Stimulated activated CD4-positive, alpha-beta T cell treated with anti-CD3 and anti-CD28 coated beads, Interleukin-1b, Interleukin-23, amount 100 ng/mL, for 48 hours (primary cell): ENCODE measurements around the gene VMP1.
A peak's percentile ranks its signal among the peaks of the same experiment; 100 is the strongest.
"Not testable (repeated sequence)": the region's sequence is repeated elsewhere in the genome, so short reads cannot be mapped to it uniquely, and the experiment has no call there.

ENCODE experiments used
- DNase-seq: peaks from one replicate; pipeline ENCODE4 v3.0.0-alpha.2; 2020

VMP1 gene

DNA sequence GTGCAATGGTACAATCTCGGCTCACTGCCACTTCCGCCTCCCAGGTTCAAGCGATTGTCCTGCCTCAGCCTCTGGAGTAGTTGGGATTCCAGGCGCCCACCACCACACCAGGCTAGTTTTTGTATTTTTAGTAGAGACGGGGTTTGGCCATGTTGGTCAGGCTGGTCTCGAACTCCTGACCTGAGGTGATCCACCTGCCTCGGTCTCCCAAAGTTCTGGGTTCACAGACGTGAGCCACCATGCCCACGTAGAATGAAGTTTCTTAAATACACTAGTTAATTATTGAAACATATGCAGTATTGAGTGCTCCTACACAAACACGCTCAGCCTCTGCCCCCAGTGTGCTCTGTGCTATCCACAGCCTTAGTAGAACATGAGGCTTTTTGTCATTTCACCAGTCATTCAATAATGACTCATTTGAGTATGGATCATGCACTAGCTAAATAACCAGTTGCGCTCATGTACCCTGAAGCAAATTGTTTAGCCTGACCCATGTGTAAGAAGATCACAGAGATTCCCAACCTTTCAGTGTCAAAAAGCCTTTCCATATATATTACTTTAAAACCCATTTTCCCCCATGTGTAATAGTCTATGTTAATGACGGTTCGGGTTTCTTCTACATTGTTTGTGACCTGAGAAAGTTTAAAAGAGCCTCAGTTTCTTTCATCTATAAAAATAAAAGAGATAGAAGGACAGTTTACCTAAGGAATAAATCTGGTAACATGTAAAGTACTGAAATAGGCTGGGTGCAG is 135.6 kb downstream of the VMP1 start:
- DNase-seq: peak; percentile 82

DNA sequence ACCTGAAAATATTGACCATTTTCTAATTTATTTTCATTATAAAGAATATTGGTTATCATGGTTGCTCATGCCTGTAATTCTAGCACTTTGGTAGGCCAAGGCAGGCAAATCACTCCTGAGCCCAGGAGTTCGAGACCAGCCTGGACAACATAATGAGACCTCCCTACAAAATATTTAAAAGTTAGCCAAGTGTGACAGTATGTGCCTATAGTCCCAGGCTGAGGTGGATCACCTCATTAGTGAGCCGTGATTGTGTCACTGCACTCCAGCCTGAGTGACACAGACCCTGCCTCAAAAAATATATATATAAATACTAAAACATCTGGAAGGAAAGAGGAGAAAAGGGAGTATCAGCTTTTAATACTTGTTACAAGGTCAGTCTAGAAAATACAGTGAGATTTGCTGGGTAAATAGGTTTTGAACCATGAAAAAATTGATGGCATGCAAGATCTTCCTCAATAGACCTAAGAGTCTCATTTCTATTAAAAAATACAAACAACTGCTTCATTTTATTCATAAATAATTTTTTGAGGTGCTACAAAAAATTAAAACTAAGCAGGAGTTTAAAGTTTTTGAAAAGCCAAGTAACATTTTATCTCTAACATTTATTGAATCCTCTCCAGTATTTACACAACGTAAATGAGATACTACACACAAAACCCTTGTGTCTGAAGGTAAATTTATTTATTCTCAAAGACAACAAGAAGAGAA is 137.6 kb downstream of the VMP1 start:
- DNase-seq: no peak

DNA sequence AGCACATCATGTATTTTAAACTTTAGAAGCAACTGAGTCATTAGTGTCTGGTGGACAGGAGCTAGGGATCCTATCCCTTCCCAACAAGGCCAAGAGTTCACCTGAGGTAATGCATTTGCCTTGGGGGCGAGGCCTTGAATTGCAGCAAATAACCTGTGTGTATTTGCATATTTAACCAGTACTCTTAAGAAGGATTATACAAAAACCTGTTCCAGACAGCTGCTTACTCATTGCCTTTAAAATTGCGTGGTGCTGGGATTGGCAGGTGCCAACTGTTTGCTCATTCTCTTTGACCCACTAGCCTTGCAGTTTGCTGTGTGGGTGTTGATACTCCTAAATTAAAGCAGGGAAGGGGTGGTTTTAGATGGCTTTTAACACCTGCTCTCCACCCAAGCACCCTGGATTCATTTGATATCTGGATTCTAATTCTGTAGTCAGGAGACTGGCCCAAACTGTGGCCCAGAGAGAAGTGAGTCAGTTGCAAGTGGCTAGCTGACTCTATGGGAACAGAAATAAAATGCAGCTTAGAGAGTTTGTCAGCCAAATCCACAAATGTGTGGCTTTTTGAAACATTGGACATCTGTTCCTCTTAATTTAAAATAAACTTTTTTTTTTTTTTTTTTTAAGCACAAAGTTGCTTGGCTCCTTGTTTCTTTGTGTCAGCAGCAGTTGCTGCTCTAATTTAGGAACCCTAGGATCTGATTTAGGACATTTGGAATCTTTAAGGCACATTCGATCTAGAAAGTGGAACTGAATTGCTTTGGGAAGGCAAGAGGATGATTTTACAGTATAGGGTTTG is 138.3 kb downstream of the VMP1 start:
- peak; percentile 59 for DNase-seq

DNA sequence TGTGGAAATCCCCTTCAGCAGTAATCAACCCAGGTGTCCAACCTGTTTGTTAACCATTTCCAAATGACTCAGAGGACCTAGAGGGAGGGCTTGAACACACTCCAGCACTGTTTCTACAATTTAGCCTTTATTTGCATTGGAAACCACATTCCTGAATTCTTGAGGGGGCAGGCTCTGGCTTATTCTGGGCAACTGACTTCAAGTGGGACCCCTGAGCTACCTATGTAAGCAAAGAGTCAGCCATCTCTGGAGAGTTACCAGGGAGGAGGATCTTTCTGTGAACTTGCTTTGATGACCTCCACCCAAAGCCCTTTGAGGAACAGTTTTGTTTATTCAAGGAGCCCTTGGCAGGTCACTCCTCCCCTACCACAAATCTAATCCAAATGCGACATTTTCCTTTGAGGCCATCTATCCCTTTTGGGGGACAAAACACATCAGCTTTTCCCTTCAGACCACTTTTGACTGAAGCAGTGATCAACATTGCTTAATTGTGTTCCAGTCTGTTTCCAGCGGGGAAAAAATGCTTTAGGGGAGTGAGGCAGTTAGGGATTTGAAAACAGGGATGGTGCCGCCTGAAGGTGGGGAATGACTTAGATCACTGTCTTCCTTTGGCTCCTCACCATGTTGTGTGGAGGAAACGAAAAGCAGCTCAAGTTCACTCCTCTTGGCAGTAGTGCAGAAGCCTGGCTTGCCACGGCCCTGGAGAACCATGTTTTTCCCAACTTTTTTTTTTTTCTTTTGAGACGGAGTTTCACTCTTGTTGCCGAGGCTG is 139.1 kb downstream of the VMP1 start:
- DNase-seq: no peak

DNA sequence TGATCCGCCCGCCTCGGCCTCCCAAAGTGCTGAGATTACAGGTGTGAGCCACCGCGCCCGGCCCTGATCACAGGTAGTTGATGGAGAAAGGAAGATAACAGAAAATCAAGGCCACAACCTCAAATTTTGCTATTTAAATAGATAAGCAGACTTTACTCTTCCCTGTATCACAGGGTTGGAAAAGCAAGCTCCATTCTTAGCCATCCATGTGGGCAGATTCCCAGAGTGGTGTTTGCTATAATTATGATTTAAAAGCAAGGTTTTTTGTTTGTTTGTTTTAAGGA is 140.9 kb downstream of the VMP1 start:
- DNase-seq: no peak

DNA sequence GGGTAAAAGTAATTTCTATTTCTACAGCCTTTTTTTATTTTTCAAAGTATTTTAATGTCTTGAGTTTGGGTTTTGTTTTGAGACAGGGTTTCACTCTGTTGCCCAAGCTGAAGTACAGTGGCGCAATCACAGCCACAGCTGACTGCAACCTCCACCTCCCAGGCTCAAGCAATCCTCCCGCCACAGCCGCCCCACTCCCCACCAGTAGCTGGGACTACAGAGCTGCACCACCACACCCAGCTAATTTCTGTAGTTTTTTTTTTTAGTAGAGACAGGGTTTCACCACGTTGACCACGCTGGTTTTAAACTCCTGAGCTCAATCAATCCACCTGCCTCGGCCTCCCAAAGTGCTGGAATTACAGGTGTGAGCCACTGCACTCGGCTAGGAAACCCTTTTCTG is 141.3 kb downstream of the VMP1 start:
- peak; percentile 78 for DNase-seq

DNA sequence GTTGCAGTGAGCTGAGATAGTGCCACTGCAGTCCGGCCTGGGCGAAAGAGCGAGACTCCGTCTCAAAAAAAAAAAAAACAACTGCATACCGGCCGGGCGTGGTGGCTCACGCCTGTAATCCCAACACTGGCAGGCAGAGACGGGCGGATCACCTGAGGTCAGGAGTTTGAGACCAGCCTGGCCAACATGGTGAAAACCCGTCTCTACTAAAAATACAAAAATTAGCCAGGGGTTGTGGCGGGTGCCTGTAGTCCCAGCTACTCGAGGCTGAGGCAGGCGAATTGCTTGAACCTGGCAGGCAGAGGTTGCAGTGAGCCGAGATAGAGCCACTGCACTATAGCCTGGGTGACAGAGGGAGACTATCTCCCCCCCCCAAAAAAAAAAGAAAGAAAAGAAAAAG is 142.9 kb downstream of the VMP1 start:
- DNase-seq: not testable (repeated sequence)

DNA sequence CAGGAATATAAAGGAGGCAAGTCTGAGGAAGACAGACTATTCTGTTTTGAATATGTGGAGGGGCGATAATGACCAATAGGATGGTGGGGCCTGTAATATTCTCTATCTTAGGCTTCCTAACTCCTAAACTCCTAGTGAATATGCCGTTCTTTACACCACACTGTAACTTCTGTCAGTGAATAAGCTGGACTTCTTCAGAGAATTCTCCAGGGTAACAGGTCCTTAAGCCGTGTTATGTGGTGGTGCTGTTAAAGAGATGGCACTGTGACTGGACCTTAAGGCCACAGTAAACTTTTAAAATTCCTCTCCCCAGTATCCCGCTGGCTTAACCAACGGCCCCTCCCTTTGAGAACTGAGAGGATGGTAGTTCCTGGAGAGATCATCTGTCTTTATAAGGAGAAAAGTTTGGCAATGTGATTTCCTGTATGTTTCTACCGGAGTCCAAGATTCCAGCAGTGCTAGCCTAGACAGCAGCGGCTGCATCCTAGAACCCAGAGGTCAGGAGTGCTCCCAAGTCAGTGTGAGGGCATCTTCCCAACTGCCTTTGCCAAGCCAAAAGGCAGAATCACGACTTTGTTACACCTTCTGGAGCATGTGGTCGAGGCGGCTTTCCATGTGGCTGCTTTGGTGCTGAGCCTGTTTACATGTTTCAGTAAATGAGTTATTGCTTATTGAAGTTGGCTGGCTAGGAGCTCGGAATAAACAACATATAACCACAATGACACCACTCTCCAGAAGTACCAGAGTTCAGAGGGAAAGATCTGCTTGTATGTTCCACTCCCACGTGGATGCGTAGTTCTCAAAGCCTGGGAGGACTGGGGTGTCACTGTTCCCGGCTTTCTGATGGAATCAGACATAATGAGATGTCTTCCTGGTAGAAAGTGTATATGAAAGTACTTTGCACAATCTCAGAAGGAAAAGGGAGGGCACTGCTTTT is 144.3 kb downstream of the VMP1 start:
- DNase-seq: no peak

DNA sequence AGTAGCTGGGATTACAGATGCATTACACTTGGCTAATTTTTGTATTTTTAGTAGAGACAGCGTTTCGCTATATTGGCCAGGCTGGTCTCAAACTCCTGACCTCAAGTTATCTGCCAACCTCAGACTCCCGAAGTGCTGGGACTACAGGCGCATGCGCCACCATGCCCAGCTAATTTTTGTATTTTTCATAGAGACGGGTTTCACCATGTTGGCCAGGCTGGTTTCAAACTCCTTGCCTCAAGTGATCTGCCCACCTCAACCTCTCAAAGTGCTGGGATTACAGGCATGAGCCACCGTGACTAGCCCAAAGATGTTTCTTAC is 145.4 kb downstream of the VMP1 start:
- DNase-seq: not testable (repeated sequence)

DNA sequence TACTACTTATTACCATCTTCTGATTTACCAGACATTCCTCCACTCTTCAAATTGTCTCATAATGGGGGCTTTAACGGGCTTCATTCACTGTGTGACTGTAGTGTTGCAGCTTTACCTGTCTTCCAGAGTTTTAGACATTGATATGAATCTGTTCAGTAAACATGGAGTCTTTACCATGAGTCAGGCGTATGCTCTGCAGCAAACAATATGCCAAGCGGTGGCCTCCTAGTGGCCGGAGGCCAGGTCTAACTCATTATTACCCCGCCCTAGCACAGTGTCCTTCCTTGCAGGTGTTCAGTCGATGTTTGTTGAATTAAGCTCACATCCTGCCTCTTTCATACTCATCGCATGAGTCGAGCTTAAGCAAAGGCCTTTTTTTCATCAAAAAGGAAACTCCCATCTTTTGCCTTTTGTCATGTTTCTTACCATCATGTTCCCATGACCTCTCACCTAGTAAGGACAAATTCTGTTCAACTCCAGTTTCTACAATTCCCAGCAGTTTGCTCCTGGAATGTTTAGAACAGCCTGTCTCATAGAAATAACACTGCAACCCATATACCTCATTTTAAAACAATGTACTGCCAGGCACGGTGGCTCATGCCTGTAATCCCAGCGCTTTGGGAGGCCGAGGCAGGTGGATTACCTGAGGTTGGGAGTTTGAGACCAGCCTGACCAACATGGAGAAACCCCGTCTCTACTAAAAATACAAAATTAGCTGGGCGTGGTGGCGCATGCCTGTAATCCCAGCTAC is 145.9 kb downstream of the VMP1 start:
- peak; percentile 75 for DNase-seq

DNA sequence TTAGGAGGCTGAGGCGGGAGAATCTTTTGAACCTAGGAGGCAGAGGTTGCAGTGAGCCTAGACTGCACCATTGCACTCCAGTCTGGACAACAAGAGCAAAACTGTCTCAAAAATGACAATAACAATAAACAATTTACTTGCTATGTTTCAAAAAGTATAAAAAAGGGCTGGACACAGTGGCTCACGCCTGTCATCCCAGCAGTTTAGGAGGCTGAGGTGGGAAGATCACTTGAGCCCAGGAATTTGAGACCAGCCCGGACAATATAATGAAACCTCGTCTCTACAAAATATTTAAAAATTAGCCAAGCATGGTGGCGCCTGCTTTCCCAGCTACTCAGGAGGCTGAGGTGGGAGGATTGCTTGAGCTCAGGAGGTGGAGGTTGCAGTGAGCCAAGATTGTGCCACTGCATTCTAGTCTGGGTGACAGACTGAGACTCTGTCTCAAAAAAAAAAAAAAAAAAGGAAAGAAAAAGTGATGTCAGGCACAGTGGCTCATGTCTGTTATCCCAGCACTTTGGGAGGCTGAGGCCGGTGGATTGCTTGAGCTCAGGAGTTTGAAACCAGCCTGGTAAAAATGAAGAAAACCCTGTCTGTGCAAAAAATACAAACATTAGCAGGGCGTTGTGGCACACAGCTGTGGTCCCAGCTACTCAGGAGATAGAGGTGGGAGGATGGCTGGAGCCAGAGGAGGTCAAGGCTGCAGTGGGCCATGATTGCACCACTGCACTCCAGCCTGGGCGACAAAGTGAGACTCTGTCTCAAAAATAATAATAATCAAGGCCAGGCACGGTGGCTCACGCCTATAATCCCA is 146.7 kb downstream of the VMP1 start:
- DNase-seq: not testable (repeated sequence)

DNA sequence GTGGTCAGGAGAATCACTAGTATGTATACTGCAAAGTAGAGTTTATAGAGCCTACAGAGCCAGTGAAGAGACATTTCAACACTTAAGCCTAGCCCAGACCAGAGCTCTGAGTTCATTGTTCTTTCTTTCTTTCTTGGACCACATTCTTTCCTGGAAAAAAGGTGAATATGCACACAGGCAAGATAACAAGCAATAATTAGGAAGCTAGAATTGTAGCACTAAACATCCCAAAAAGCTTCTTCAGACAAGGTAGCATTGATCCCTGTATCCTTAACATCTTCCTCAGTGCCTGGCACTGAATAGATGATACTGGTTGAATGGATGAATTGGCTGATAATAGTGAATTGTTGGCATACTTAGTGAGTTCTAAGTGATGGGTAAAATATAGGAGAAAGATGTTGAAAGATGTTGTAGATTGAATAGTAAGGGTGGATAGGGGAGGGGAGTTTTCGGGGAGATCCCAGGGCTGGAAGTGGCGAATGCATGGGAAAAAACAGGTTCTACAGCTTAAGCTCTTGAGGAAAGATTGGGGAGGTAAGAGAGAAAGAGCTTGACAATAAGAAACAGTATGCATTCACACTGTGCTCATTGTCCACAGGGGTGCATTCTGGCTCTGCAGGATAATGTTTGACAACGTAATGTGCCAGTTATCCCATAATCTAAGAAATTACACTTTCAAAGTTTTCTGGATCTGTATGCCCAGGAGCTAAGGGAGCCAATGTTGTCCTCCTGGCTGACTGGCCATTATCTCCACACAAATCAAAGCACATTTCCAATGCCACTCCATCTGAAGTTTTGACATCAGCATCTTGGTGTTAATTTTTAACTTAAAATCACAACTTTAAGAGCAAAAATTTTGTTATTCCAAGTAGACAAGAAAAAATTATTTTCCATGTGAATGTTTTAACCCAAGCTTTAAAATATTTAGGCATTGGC is 149.7 kb downstream of the VMP1 start:
- DNase-seq: no peak

DNA sequence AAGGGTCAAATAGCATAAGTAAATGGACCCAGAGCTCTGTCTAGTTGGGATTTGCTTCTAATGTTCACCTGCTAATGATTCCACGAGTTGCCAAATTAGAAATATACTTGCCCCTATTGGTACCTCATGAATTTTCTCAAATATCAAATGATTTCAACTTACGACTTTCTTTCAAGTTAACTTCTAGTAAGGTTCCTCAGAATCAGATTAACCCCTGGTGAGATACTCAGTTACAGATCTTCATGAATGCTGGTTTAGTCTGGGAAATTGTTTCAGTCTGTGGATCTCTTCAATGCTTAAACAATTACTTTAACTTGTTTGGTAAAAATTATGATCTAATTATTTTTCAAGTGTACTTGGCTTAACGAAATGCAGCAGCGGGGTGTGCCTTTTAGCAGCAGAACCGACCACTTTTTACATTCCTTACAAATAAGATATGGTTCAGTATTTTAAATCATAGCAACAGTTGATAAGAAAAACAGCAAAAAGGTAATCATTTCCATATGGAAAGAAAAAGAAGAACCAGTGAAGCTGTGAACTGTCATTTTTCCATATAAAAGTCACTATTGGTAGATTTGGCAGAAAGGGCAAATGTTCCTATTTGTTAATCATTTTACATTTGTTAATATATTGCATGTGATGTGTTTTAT is 150.8 kb downstream of the VMP1 start:
- no peak for DNase-seq

DNA sequence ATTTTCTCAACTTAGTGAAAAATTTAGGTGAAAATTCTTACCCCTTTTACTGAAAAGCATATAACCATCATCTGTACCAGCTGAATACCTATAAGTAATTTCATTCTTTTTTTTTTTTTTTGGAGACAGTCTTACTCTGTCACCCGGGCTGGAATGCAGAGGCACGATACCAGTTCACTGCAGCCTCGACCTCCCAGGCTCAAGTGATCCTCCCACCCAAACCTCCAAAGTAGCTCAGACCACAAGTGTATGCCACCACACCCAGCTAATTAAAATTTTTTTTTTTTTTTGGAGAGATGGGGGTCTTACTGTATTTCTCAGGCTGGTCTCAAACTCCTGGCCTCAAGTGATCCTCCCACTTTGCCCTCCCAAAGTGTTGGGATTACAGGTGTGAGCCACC is 151.5 kb downstream of the VMP1 start:
- no peak for DNase-seq

DNA sequence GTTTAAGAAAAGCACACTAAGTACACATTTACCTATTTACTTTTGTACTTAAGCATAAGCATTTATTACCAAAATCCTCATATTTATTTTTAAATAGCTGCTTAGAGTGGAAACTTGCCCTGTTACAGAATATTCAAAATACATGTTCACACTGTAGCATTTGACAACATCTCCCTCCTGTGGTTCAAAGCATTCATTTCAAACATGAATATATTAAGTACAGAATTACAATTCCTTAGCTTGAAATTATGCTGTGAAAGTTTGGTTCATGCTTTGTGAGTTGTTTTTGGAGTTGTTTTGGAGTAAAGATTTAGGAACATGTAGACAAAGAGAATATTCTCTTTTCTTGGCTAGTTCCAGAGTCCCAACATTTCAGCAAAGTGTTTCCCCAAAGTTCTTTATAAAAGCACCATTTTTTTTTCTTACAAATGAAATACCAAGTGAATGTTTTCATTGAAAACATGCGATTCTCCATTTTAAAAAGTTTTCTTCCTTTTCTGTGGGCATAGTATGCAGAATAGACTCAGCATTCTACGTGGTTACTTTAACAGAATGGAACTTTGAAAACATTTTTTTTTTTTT is 152.1 kb downstream of the VMP1 start:
- DNase-seq: no peak

DNA sequence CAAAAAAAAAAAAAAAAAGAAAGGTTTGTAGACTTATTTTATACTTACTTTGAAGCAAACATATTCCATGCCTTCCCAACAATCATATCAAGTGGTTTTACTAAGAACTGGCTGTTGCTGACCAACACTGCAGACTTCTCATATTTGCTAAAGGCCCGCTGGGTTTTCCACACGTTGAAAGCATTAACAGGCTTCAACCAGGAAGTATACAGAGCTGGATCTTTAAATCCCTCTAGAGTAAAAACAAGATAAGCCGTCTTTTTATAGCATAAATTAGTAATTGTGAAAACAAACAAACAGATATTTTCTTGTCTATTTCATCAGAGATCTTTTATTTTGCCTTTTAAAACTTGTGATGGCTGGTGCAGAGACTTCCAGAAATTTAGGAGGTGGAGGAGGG is 156.2 kb downstream of the VMP1 start:
- no peak for DNase-seq

DNA sequence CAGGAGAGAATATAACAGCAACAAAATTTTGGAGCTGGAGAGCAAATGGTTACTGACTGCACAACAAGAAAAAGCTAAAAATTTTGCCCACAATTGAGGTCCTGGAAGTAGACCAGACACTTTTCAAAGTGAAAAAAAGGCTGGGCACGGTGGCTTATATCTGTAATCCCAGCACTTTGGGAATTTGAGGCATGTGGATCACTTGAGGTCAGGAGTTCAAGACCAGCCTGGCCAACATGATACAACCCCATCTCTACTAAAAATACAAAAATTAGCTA is 162.4 kb downstream of the VMP1 start:
- DNase-seq: no peak

DNA sequence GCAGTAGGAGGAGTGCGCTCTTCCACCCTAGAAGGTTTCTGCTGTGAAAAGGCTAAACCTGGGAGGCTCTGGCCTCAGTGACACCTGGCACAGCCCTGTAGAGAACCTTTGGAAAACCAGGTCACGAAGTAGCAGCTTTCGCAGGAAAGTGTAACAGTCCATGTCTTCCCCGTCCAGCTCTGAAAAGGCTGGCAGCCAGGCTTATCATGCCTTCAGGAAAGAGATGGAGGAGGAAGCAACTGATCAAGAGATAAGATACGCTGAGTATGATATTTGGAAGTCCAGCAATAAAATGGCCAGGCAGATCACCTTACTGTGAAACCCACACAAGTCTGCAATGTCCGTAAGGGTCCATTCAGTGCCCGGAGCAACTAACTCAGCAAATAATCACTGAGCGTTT is 163.0 kb downstream of the VMP1 start:
- DNase-seq: no peak

DNA sequence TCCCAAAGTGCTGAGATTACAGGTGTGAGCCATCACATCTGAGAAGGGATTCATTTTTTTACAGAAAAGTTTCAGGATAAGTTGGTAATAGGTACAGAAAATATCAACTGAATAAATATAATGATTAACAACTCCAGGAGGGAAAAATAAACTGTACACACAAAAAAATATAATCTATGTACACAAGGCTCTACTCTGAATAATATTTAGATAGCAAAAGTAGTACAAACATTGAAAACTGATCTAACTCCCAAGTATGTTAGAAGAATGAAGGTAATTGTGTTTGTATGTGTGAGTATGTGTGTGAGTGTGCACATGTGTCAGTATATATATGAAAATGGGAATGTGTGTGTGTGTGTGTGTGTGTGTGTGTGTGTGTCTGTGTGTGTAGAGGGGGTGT is 164.9 kb downstream of the VMP1 start:
- no peak for DNase-seq
